CD4-positive, alpha-beta T cell (primary cell): Measurements from ENCODE around the gene PNMA8A. TPM values are rescaled to one million over a fixed set of nuclear protein-coding genes. Genes with fewer than 3 reads are reported as not detected.

Experiments
- ATAC-seq: fragments of 200-7000 bp; cut with Tn5 transposase; one replicate; pipeline ENCODE4 v1.10.0; 2022; ENCODE audit warnings: mild to moderate bottlenecking; ENCODE audit not compliant: poor library complexity
- CTCF ChIA-PET: fragments of 350-600 bp; sonication (Branson Sonifier 250); formaldehyde crosslinking; loops from one replicate; lab custom pipeline; 2021; ENCODE audit warnings: antibody characterized with exemption, inconsistent platforms; lab: Charles Lee
- POLR2A ChIA-PET: fragments of 350-600 bp; sonication (Branson Sonifier 250); formaldehyde crosslinking; loops from one replicate; lab custom pipeline; 2021; ENCODE audit warnings: antibody characterized with exemption, inconsistent platforms; lab: Charles Lee
- DNase-seq, 14 experiments: peaks; one replicate each; pipeline ENCODE4 v3.0.0-alpha.2; 2013 to 2020; ENCODE audit warnings: mixed read lengths in 2 of 14
- H3K27ac ChIP-seq, 2 donors: one replicate each; pipeline versions ENCODE4 v1.5.1 to v1.7.0; 2013; ENCODE audit warnings: low read length in 2 of 2, low read depth in 1 of 2, mild to moderate bottlenecking in 1 of 2
- H3K27me3 ChIP-seq, 2 experiments: 1 replicate in 1 of 2; 2 replicates in 1 of 2; pipeline versions ENCODE4 v1.6.1 to v1.7.0; 2013; ENCODE audit warnings: low read length in 2 of 2, control low read depth in 1 of 2, mild to moderate bottlenecking in 1 of 2, moderate library complexity in 1 of 2; ENCODE audit not compliant: insufficient read depth in 2 of 2, control insufficient read depth in 1 of 2
- H3K36me3 ChIP-seq: one replicate; pipeline ENCODE4 v1.6.1; 2013; ENCODE audit warnings: low read length, control low read depth; ENCODE audit not compliant: insufficient read depth
- H3K4me1 ChIP-seq: one replicate; pipeline ENCODE4 v1.6.1; 2013; ENCODE audit warnings: low read length, control low read depth; ENCODE audit not compliant: insufficient read depth
- H3K4me3 ChIP-seq: one replicate; pipeline ENCODE4 v1.5.1; 2013; ENCODE audit warnings: mild to moderate bottlenecking, low read length, moderate library complexity
- H3K9me3 ChIP-seq, 2 experiments: 1 replicate in 1 of 2; 2 replicates in 1 of 2; pipeline versions ENCODE4 v1.6.1 to v1.7.0; 2013; ENCODE audit warnings: low read length in 2 of 2, mild to moderate bottlenecking in 2 of 2, control low read depth in 1 of 2, moderate library complexity in 1 of 2; ENCODE audit not compliant: control insufficient read depth in 1 of 2, insufficient read depth in 1 of 2
- H3K27ac Mint-ChIP-seq: one replicate; pipeline ENCODE4 v1.8.0; 2020; ENCODE audit warnings: mixed read lengths
- H3K27me3 Mint-ChIP-seq: one replicate; pipeline ENCODE4 v1.8.0; 2021; ENCODE audit warnings: mixed read lengths
- H3K36me3 Mint-ChIP-seq: one replicate; pipeline ENCODE4 v1.8.0; 2021; ENCODE audit warnings: low read depth, mixed read lengths
- H3K4me1 Mint-ChIP-seq: one replicate; pipeline ENCODE4 v1.8.0; 2021; ENCODE audit warnings: low read depth, mixed read lengths
- H3K4me3 Mint-ChIP-seq: one replicate; pipeline ENCODE4 v1.8.0; 2020; ENCODE audit warnings: mild to moderate bottlenecking, mixed read lengths
- H3K9me3 Mint-ChIP-seq: one replicate; pipeline ENCODE4 v1.8.0; 2020; ENCODE audit warnings: mixed read lengths
- intact Hi-C, 2 experiments: fragments of 100-400 bp; cut with DNase I in 1 of 2; cut with micrococcal nuclease in 1 of 2; formaldehyde crosslinking; loops; one replicate each; pipeline versions ENCODE4 v1.15.1 to v1.9.0; 2023 to 2025; cut with DNase I, micrococcal nuclease
- total RNA-seq, 174 experiments: library from RNA in 2 of 174; stranded (reverse) in 2 of 174; gene quantifications; one replicate each; pipeline ENCODE4 v1.2.3 and lab custom pipeline; 2021 to 2026
- TF ChIP-seq, protein P1 (sequence below): fragments of 200-600 bp; IDR thresholded peaks from one replicate; pipeline ENCODE4 v1.8.0; 2022; ENCODE audit warnings: antibody characterized with exemption, mild to moderate bottlenecking

Gene PNMA8A
- total RNA-seq, 2 experiments from 2014 or later, result not detected

DNA sequence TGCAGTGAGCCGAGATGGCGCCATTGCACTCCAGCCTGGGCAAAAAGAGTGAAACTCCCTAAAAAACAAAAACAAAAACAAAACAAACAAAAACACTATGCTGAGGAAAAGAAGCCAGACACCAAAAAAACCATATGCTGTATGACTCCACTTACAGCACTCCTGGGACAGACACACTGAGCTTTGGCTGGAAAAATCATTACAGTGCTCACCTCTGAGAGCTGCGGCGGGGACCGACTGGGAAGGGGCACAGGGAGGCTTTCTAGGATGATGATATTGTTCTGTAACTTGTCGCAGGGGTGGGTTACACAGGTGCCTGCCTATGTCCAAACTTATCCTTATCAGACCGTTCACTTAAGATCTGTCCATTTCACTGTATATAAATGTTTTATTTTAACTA lies 7.8 kb downstream of the PNMA8A start:
- Histone ChIP-seq H3K27ac (no peak overlapping the region), H3K27me3 (peaks cover 4 to 6% of the 10 kb centered on the region in 2 experiments), H3K4me3 (no peak overlapping the region), H3K36me3 (no peaks in the 10 kb centered on the region), H3K9me3 (no peaks in the 10 kb centered on the region), H3K4me1 (no peaks in the 10 kb centered on the region)
- intact Hi-C loops, result no loop called here
- no peak for ATAC-seq
- H3K9me3 Mint-ChIP-seq, result no peaks in the 10 kb centered on the region
- H3K36me3 Mint-ChIP-seq, result no peaks in the 10 kb centered on the region
- DNase-seq, result no peak
- peaks cover 47% of the 10 kb centered on the region for H3K27me3 Mint-ChIP-seq
- H3K27ac Mint-ChIP-seq, result no peak overlapping the region
- POLR2A ChIA-PET, result no interaction called here
- TF ChIP-seq, protein P1, sequence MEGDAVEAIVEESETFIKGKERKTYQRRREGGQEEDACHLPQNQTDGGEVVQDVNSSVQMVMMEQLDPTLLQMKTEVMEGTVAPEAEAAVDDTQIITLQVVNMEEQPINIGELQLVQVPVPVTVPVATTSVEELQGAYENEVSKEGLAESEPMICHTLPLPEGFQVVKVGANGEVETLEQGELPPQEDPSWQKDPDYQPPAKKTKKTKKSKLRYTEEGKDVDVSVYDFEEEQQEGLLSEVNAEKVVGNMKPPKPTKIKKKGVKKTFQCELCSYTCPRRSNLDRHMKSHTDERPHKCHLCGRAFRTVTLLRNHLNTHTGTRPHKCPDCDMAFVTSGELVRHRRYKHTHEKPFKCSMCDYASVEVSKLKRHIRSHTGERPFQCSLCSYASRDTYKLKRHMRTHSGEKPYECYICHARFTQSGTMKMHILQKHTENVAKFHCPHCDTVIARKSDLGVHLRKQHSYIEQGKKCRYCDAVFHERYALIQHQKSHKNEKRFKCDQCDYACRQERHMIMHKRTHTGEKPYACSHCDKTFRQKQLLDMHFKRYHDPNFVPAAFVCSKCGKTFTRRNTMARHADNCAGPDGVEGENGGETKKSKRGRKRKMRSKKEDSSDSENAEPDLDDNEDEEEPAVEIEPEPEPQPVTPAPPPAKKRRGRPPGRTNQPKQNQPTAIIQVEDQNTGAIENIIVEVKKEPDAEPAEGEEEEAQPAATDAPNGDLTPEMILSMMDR, result no peak
- CTCF ChIA-PET, result no interaction called here
- no peak overlapping the region for H3K4me3 Mint-ChIP-seq
- H3K4me1 Mint-ChIP-seq, result peaks cover 6% of the 10 kb centered on the region

DNA sequence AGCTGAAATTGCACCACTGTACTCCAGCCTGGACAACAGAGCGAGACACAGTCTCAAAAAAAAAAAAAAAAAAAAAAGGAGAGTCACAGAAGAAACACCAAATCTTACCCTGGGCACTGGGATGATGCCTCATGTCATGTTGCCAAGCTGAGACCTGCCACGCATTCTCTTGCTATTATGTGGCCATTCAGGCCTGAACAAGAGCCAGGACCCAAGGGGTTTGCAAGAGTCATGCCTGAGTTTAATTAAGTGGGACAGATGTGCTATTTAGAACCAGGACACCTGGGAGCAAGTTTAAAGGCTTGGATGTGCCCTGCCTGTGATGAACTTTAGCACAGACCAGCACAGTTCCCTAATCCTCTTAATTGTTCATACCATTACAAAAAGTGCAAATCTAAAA lies 9.8 kb downstream of the PNMA8A start:
- H3K27me3 Mint-ChIP-seq, result peaks cover 47% of the 10 kb centered on the region
- no peaks in the 10 kb centered on the region for H3K4me1 ChIP-seq
- TF ChIP-seq, protein P1, result no peak
- no peak overlapping the region for H3K27ac Mint-ChIP-seq
- H3K27me3 ChIP-seq, result peaks cover 4 to 6% of the 10 kb centered on the region in 2 experiments
- no peaks in the 10 kb centered on the region for H3K36me3 Mint-ChIP-seq
- H3K27ac ChIP-seq, result no peak overlapping the region
- no peaks in the 10 kb centered on the region for H3K9me3 ChIP-seq
- peaks cover 2% of the 10 kb centered on the region for H3K4me1 Mint-ChIP-seq
- H3K9me3 Mint-ChIP-seq, result no peaks in the 10 kb centered on the region
- no peaks in the 10 kb centered on the region for H3K36me3 ChIP-seq
- intact Hi-C loops, result no loop called here
- no peak overlapping the region for H3K4me3 ChIP-seq
- POLR2A ChIA-PET, result no interaction called here
- CTCF ChIA-PET, result interaction anchor here (0.5 kb wide), 1 partner anchor 379 kb away, joined by 5 read pairs; no protein-coding TSS in a partner anchor
- no peak overlapping the region for H3K4me3 Mint-ChIP-seq
- no peak for ATAC-seq
- DNase-seq, result no peak

DNA sequence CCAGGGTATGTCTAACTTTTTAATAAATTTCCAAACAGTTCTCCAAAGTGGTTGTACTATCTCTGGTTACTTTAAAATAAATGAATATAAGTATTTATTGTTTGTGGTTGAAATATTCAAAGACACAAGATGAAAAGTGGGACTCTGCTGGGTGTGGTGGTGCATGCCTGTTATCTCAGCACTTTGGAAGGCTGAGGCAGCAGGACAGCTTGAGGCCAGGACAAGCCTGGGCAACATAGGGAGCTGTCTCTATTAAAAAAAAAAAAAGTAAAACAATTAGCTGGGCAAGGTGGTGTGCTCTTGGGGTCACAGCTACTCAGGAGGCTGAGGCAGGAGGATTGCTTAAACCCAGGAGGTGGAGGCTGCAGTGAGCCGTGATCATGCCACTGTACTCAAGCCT lies 10.4 kb downstream of the PNMA8A start:
- no peak for DNase-seq
- Histone ChIP-seq H3K27ac (no peak overlapping the region), H3K9me3 (no peaks in the 10 kb centered on the region), H3K4me3 (no peak overlapping the region), H3K27me3 (peaks cover 4 to 6% of the 10 kb centered on the region in 2 experiments), H3K36me3 (no peaks in the 10 kb centered on the region), H3K4me1 (no peaks in the 10 kb centered on the region)
- POLR2A ChIA-PET, result no interaction called here
- Mint-ChIP-seq H3K9me3 (no peaks in the 10 kb centered on the region), H3K36me3 (no peaks in the 10 kb centered on the region), H3K27me3 (peaks cover 49% of the 10 kb centered on the region), H3K27ac (no peak overlapping the region), H3K4me1 (no peaks in the 10 kb centered on the region), H3K4me3 (no peak overlapping the region)
- CTCF ChIA-PET, result interaction anchor here (0.5 kb wide), 1 partner anchor 379 kb away, joined by 5 read pairs; no protein-coding TSS in a partner anchor
- ATAC-seq, result no peak
- TF ChIP-seq, protein P1, result no peak
- intact Hi-C loops, result no loop called here
